Neuronal stem cell (in vitro differentiated cells): Measurements from ENCODE around the gene NOG.

ENCODE experiments used
- DNase-seq: peaks from one replicate; pipeline ENCODE4 v3.0.0-alpha.2; 2013; ENCODE audit warnings: low spot score
- H2AFZ ChIP-seq: one replicate; pipeline ENCODE4 v1.6.1; 2013; ENCODE audit warnings: mild to moderate bottlenecking, low read length, inconsistent platforms
- H2AK5ac ChIP-seq: 2 replicates; pipeline ENCODE4 v1.6.1; 2013; ENCODE audit warnings: low read depth, mild to moderate bottlenecking, inconsistent platforms, low read length, moderate library complexity, mixed read lengths
- H2BK120ac ChIP-seq: 2 replicates; pipeline ENCODE4 v1.6.1; 2013; ENCODE audit warnings: low read depth, mild to moderate bottlenecking, inconsistent platforms, low read length, moderate library complexity, mixed read lengths
- H2BK12ac ChIP-seq: one replicate; pipeline ENCODE4 v1.6.1; 2013; ENCODE audit warnings: low read length, inconsistent platforms
- H2BK15ac ChIP-seq: 2 replicates; pipeline ENCODE4 v1.6.1; 2013; ENCODE audit warnings: mild to moderate bottlenecking, low read length, inconsistent platforms, mixed read lengths
- H2BK5ac ChIP-seq: one replicate; pipeline ENCODE4 v1.6.1; 2013; ENCODE audit warnings: inconsistent platforms, mild to moderate bottlenecking, low read length, moderate library complexity
- H3K14ac ChIP-seq: one replicate; pipeline ENCODE4 v1.6.1; 2013; ENCODE audit warnings: low read length, inconsistent platforms
- H3K18ac ChIP-seq: 2 replicates; pipeline ENCODE4 v1.6.1; 2013; ENCODE audit warnings: low read length, inconsistent platforms
- H3K23ac ChIP-seq: 2 replicates; pipeline ENCODE4 v1.6.1; 2013; ENCODE audit warnings: low read depth, mild to moderate bottlenecking, mixed read lengths, low read length, inconsistent platforms; ENCODE audit not compliant: poor library complexity
- H3K27ac ChIP-seq: replicated peaks from 3 replicates; pipeline ENCODE4 v1.5.1; 2013; ENCODE audit warnings: low read length, inconsistent platforms
- H3K27me3 ChIP-seq, 3 experiments: 2 replicates each; pipeline ENCODE4 v1.6.1; 2013; ENCODE audit warnings: low read length in 3 of 3, mild to moderate bottlenecking in 2 of 3, inconsistent platforms in 1 of 3, low read depth in 1 of 3, mixed read lengths in 1 of 3, moderate library complexity in 1 of 3; ENCODE audit not compliant: control insufficient read depth in 3 of 3, insufficient read depth in 3 of 3
- H3K36me3 ChIP-seq, 2 donors: replicated peaks in 1 of 2; 2 replicates each; pipeline ENCODE4 v1.6.1; 2013; ENCODE audit warnings: low read length in 2 of 2; ENCODE audit not compliant: control insufficient read depth in 2 of 2, insufficient read depth in 2 of 2
- H3K4ac ChIP-seq: 2 replicates; pipeline ENCODE4 v1.6.1; 2013; ENCODE audit warnings: inconsistent platforms, mild to moderate bottlenecking, low read length, moderate library complexity
- H3K4me1 ChIP-seq, 2 donors: 1 replicate in 1 of 2; 2 replicates in 1 of 2; pipeline ENCODE4 v1.6.1; 2013; ENCODE audit warnings: low read length in 2 of 2, low read depth in 1 of 2; ENCODE audit not compliant: control insufficient read depth in 2 of 2, insufficient read depth in 1 of 2
- H3K4me2 ChIP-seq: one replicate; pipeline ENCODE4 v1.6.1; 2013; ENCODE audit warnings: mild to moderate bottlenecking, low read length, inconsistent platforms; ENCODE audit not compliant: insufficient read depth, poor library complexity, severe bottlenecking
- H3K4me3 ChIP-seq, 2 donors: 2 replicates each; pipeline ENCODE4 v1.5.1; 2013; ENCODE audit warnings: low read length in 2 of 2, mild to moderate bottlenecking in 2 of 2, inconsistent platforms in 1 of 2, moderate library complexity in 1 of 2
- H3K79me1 ChIP-seq: one replicate; pipeline ENCODE4 v1.6.1; 2013; ENCODE audit warnings: low read depth, mild to moderate bottlenecking, inconsistent platforms, low read length, moderate library complexity
- H3K9ac ChIP-seq: one replicate; pipeline ENCODE4 v1.6.1; 2013; ENCODE audit warnings: mild to moderate bottlenecking, low read depth, low read length, inconsistent platforms; ENCODE audit not compliant: poor library complexity
- H3K9me3 ChIP-seq, 2 donors: replicated peaks in 1 of 2; 2 replicates each; pipeline versions ENCODE3 to v1.6.1; 2013; ENCODE audit warnings: low read length in 2 of 2, mild to moderate bottlenecking in 2 of 2, inconsistent platforms in 1 of 2, low read depth in 1 of 2, mixed read lengths in 1 of 2, moderate library complexity in 1 of 2; ENCODE audit not compliant: control insufficient read depth in 2 of 2, insufficient read depth in 1 of 2
- H4K8ac ChIP-seq: one replicate; pipeline ENCODE4 v1.6.1; 2013; ENCODE audit warnings: low read depth, mild to moderate bottlenecking, inconsistent platforms, low read length, moderate library complexity
- H4K91ac ChIP-seq: one replicate; pipeline ENCODE4 v1.6.1; 2013; ENCODE audit warnings: low read length, low read depth, mild to moderate bottlenecking, inconsistent platforms; ENCODE audit not compliant: poor library complexity
- WGBS, 2 donors: extraction: QIAGEN DNeasy Blood & Tissue Kit; methylation state at CpG; one replicate each; pipeline ENCODE4 v1.1.7; 2013; ENCODE audit warnings: missing lambda C conversion rate in 2 of 2, mixed read lengths in 1 of 2; ENCODE audit not compliant: insufficient read length in 2 of 2, insufficient replicate concordance in 1 of 2; ENCODE audit errors: extremely low coverage in 2 of 2; 5-methylcytosine and 5-hydroxymethylcytosine counted together

The NOG gene

GRCh38 chr17:56638591-56639051 is 45.1 kb downstream of the NOG start:
- Histone ChIP-seq H3K27me3 (no peaks in the 10 kb centered on the region), H3K4me3 (no peak overlapping the region), H3K9ac (no peak overlapping the region), H4K8ac (no peak overlapping the region), H3K4me2 (no peak overlapping the region), H2BK5ac (no peak overlapping the region), H3K79me1 (no peaks in the 10 kb centered on the region), H2BK120ac (peak overlapping the region; percentile 6), H3K18ac (peak overlapping the region; percentile 2), H3K27ac (no peak overlapping the region), H2AFZ (no peak overlapping the region), H2AK5ac (no peak overlapping the region), H3K4ac (no peak overlapping the region), H3K4me1 (peaks cover 0 to 2% of the 10 kb centered on the region in 2 donors), H3K36me3 (no peaks in the 10 kb centered on the region), H3K23ac (no peak overlapping the region), H3K14ac (no peak overlapping the region), H3K9me3 (no peaks in the 10 kb centered on the region), H2BK12ac (no peak overlapping the region), H2BK15ac (no peak overlapping the region), H4K91ac (no peak overlapping the region)
- no peak for DNase-seq
- WGBS, 2 donors, result no CpG with 5 or more reads among the region's 11 CpGs

- Histone ChIP-seq H3K36me3 (no peaks in the 10 kb centered on the region), H2AK5ac (no peak overlapping the region), H3K4me1 (peaks cover 0 to 2% of the 10 kb centered on the region in 2 donors), H2BK12ac (no peak overlapping the region), H3K18ac (no peak overlapping the region), H3K14ac (no peak overlapping the region), H3K4me3 (no peak overlapping the region), H2BK5ac (no peak overlapping the region), H2AFZ (no peak overlapping the region), H3K23ac (no peak overlapping the region), H2BK120ac (no peak overlapping the region), H3K27ac (no peak overlapping the region), H4K91ac (no peak overlapping the region), H4K8ac (no peak overlapping the region), H3K9me3 (no peaks in the 10 kb centered on the region), H2BK15ac (no peak overlapping the region), H3K79me1 (no peaks in the 10 kb centered on the region), H3K4ac (no peak overlapping the region), H3K9ac (no peak overlapping the region), H3K4me2 (no peak overlapping the region), H3K27me3 (no peaks in the 10 kb centered on the region)
- no CpG with 5 or more reads among the region's 6 CpGs for WGBS, 2 donors
- no peak for DNase-seq
Observed at GRCh38 chr17:56639517-56639916, 46.0 kb downstream of the NOG start.

GRCh38 chr17:56640116-56640515 is 46.6 kb downstream of the NOG start:
- H2BK15ac ChIP-seq, result no peak overlapping the region
- no peak overlapping the region for H2AFZ ChIP-seq
- H2BK12ac ChIP-seq, result no peak overlapping the region
- no peak for DNase-seq
- H3K14ac ChIP-seq, result no peak overlapping the region
- H2BK5ac ChIP-seq, result no peak overlapping the region
- H3K79me1 ChIP-seq, result no peaks in the 10 kb centered on the region
- no peak overlapping the region for H2BK120ac ChIP-seq
- no peak overlapping the region for H3K23ac ChIP-seq
- H3K36me3 ChIP-seq, result no peaks in the 10 kb centered on the region
- H4K91ac ChIP-seq, result no peak overlapping the region
- H3K27me3 ChIP-seq, result no peaks in the 10 kb centered on the region
- no peak overlapping the region for H2AK5ac ChIP-seq
- H3K27ac ChIP-seq, result no peak overlapping the region
- WGBS, 2 donors, result no CpG with 5 or more reads among the region's 4 CpGs
- H3K9ac ChIP-seq, result no peak overlapping the region
- H3K4me2 ChIP-seq, result no peak overlapping the region
- H3K9me3 ChIP-seq, result no peaks in the 10 kb centered on the region
- no peak overlapping the region for H3K18ac ChIP-seq
- peaks cover 0 to 2% of the 10 kb centered on the region in 2 donors for H3K4me1 ChIP-seq
- H4K8ac ChIP-seq, result no peak overlapping the region
- no peak overlapping the region for H3K4me3 ChIP-seq
- no peak overlapping the region for H3K4ac ChIP-seq

- Histone ChIP-seq H2BK5ac (no peak overlapping the region), H3K27me3 (no peaks in the 10 kb centered on the region), H3K9ac (no peak overlapping the region), H3K27ac (no peak overlapping the region), H4K91ac (no peak overlapping the region), H3K23ac (no peak overlapping the region), H2BK15ac (no peak overlapping the region), H3K79me1 (no peaks in the 10 kb centered on the region), H4K8ac (no peak overlapping the region), H3K4me1 (peaks cover 0 to 2% of the 10 kb centered on the region in 2 donors), H2BK120ac (no peak overlapping the region), H2BK12ac (no peak overlapping the region), H3K14ac (no peak overlapping the region), H3K36me3 (no peaks in the 10 kb centered on the region), H3K4me3 (no peak overlapping the region), H2AK5ac (no peak overlapping the region), H3K4me2 (no peak overlapping the region), H2AFZ (no peak overlapping the region), H3K9me3 (no peaks in the 10 kb centered on the region), H3K4ac (no peak overlapping the region), H3K18ac (no peak overlapping the region)
- DNase-seq, result no peak
Observed at GRCh38 chr17:56641373-56641772, 47.9 kb downstream of the NOG start.
